ENCODE data around the gene SLIT1. TPM values are rescaled to one million over a fixed set of nuclear protein-coding genes. Genes with fewer than 3 reads are reported as not detected.

Gene SLIT1
- total and polyA plus RNA-seq, 2 donors (not counting 1 experiment from before 2014, with no cell fraction given): 0.15 to 0.49 TPM

- H3K4me2 ChIP-seq (replicated peaks; ENCODE audit: low read depth, low read length, poor library complexity, severe bottlenecking): no peak overlapping the region
- no peaks in the 10 kb centered on the region for H3K36me3 ChIP-seq (replicated peaks in 1 of 2; ENCODE audit: control extremely low read depth in 1 of 2, control insufficient read depth in 1 of 2, extremely low read depth in 1 of 2, insufficient read depth in 2 of 2, low read length in 1 of 2)
- ATAC-seq (ENCODE audit: low read depth) (no peak), DNase-seq (no peak)
- Mint-ChIP-seq H3K4me1 (no peaks in the 10 kb centered on the region), H3K27ac (no peak overlapping the region), H3K4me3 (no peak overlapping the region), H3K27me3 (peaks cover 40% of the 10 kb centered on the region), H3K9me3 (ENCODE audit: insufficient read depth) (no peaks in the 10 kb centered on the region)
- H3K27me3 ChIP-seq (replicated peaks in 1 of 4; ENCODE audit: control extremely low read depth in 1 of 4, control insufficient read depth in 3 of 4, insufficient read depth in 4 of 4, low read length in 3 of 4): peaks cover 0 to 25% (median 3%) of the 10 kb centered on the region in 4 experiments
- H3K4me1 ChIP-seq (ENCODE audit: control insufficient read depth in 2 of 2, insufficient read depth in 2 of 2, low read length in 2 of 2): no peaks in the 10 kb centered on the region
- no peak overlapping the region for H3K9ac ChIP-seq (ENCODE audit: low read length)
- peaks cover 0 to 4% (median 0%) of the 10 kb centered on the region in 3 donors for H3K9me3 ChIP-seq (ENCODE audit: control extremely low read depth in 1 of 3, control insufficient read depth in 2 of 3, insufficient read depth in 1 of 3, low read length in 2 of 3)
- no peak overlapping the region for H3K4me3 ChIP-seq (ENCODE audit: control extremely low read depth in 1 of 5, extremely low read depth in 1 of 5, insufficient read depth in 1 of 5, low read depth in 2 of 5, low read length in 4 of 5)
- ChIA-PET POLR2A (no interaction called here), CTCF (interaction anchor here (0.7 to 12.3 kb wide), 8 partner anchors 8 to 747 kb away, joined by 3 to 412 read pairs (median 12); no protein-coding TSS in a partner anchor)
- TF ChIP-seq EZH2 (IDR thresholded peaks at IDR 0.05; ENCODE audit: borderline replicate concordance, insufficient read depth, low read depth, low read length, poor library complexity, severe bottlenecking) (no peak), CTCF (IDR thresholded peaks at IDR 0.05) (no peak)
- no peak overlapping the region for H3K27ac ChIP-seq (ENCODE audit: low read length in 2 of 2)
- intact Hi-C loops (cut with micrococcal nuclease): no loop called here
- H4K20me1 ChIP-seq (ENCODE audit: control insufficient read depth, insufficient read depth, low read length, poor library complexity, severe bottlenecking): no peaks in the 10 kb centered on the region
- 88% methylated on average over 6 of the region's 15 CpGs for WGBS (ENCODE audit: insufficient coverage)
- H2AFZ ChIP-seq (ENCODE audit: insufficient read depth, low read depth, low read length, poor library complexity, severe bottlenecking): no peak overlapping the region
- no peaks in the 10 kb centered on the region for H3K79me2 ChIP-seq (ENCODE audit: control insufficient read depth, insufficient read depth, low read length)
These were observed 111.3 kb downstream of the SLIT1 start for GRCh38 chr10:97074256-97075145.
